Left cardiac atrium (tissue), 4 donors: Measurements from ENCODE around the gene EFCAB7. TPM values are rescaled to one million over a fixed set of nuclear protein-coding genes. Genes with fewer than 3 reads are reported as not detected.

ENCODE experiments used
- ATAC-seq, 2 donors: fragments of 200-7000 bp; cut with Tn5 transposase; one replicate each; pipeline ENCODE4 v1.9.1; 2020; ENCODE audit warnings: mild to moderate bottlenecking in 2 of 2, moderate library complexity in 2 of 2
- DNase-seq: peaks from one replicate; pipeline ENCODE4 v3.0.0-alpha.2; 2020
- intact Hi-C, 2 donors: fragments of 100-400 bp; cut with DNase I; formaldehyde crosslinking; loops; one replicate each; pipeline versions ENCODE4 v1.14.1 to v1.15.1; 2022 to 2023
- long read RNA-seq: library from polyadenylated mRNA; unstranded; transcript quantifications from one replicate; pipeline ENCODE4 v2.0.0, GENCODE V29; 2021
- total RNA-seq, 2 donors: library from RNA; stranded (reverse); fragmentation: NEBNext Ultra II Directional; extraction: Animal tissue kit (Norgen Biotek cat#: 25700); gene quantifications; one replicate each; pipeline ENCODE4 v1.2.1, GENCODE V29; 2021
- donor health status: DM: no; HTN: yes; CAD: no.
- donor health status: DM: no; HTN: yes; CAD: no; lungs with severe emphysema.
- donor health status: DM: yes; HTN: yes; CAD: no.
- donor health status: Dilated cardiomyopathy.

EFCAB7 gene
- total RNA-seq = 10 to 100 TPM in 1 of 2 donors, 1 to 10 TPM in 1; 6.1 to 10.5 TPM
- long read RNA-seq, partial matches to known transcripts = 0 of 5 reads
- long read RNA-seq, other reads (novel, unspliced or antisense) = 2 of 5 reads

GRCh38 chr1:63522891-63523728 is at the start of gene EFCAB7, which contains the start of gene ITGB3BP:
Gene EFCAB7 (plus strand): TSS chr1:63523525. CDS start chr1:63525573, 2,048 bp downstream.
Gene ITGB3BP (minus strand): TSS chr1:63523225. CDS start chr1:63523133, 92 bp downstream.
- ATAC-seq = peak; percentile 94 to 97
- intact Hi-C loops = no loop called here
- peak; percentile 77 for DNase-seq

- no peak for DNase-seq
- ATAC-seq = no peak
- intact Hi-C loops = no loop called here
Observed at GRCh38 chr1:63475761-63476160, 47.6 kb upstream of the EFCAB7 start.

GRCh38 chr1:63480057-63480456 is 43.3 kb upstream of the EFCAB7 start:
- intact Hi-C loops = no loop called here
- no peak for DNase-seq
- no peak for ATAC-seq

GRCh38 chr1:63486629-63487028 is 36.7 kb upstream of the EFCAB7 start:
- intact Hi-C loops = no loop called here
- no peak for DNase-seq
- ATAC-seq = no peak

- peak; percentile 44 to 75 for ATAC-seq
- intact Hi-C loops = no loop called here
- no peak for DNase-seq
Observed at GRCh38 chr1:63487336-63488065, 35.8 kb upstream of the EFCAB7 start.

GRCh38 chr1:63497577-63497976 is 25.7 kb upstream of the EFCAB7 start:
- no peak for ATAC-seq
- DNase-seq = no peak
- intact Hi-C loops = no loop called here

GRCh38 chr1:63498106-63498505 is 25.2 kb upstream of the EFCAB7 start:
- ATAC-seq = no peak

GRCh38 chr1:63501256-63501655 is 22.1 kb upstream of the EFCAB7 start:
- no peak for ATAC-seq
- no peak for DNase-seq
- intact Hi-C loops = no loop called here

More at GRCh38 chr1:63498106-63498505, 25.2 kb upstream of the EFCAB7 start:
- intact Hi-C loops = no loop called here
- DNase-seq = no peak

GRCh38 chr1:63506782-63507181 is 16.5 kb upstream of the EFCAB7 start:
- intact Hi-C loops = no loop called here
- ATAC-seq (no peak), DNase-seq (no peak)

GRCh38 chr1:63509718-63510117 is 13.6 kb upstream of the EFCAB7 start:
- no peak for DNase-seq
- intact Hi-C loops = no loop called here
- no peak for ATAC-seq

GRCh38 chr1:63512584-63512983 is 10.7 kb upstream of the EFCAB7 start:
- DNase-seq (no peak), ATAC-seq (no peak)
- intact Hi-C loops = no loop called here

GRCh38 chr1:63516629-63517028 is 6.7 kb upstream of the EFCAB7 start:
- intact Hi-C loops = no loop called here
- DNase-seq = no peak
- no peak for ATAC-seq

- ATAC-seq (peak; percentile 49 to 55), DNase-seq (no peak)
- intact Hi-C loops = no loop called here
Observed at GRCh38 chr1:63523738-63524137, 413 bp downstream of the EFCAB7 start.

GRCh38 chr1:63524201-63524600 is 876 bp downstream of the EFCAB7 start:
- DNase-seq (no peak), ATAC-seq (no peak)
- intact Hi-C loops = no loop called here

- ATAC-seq (no peak), DNase-seq (no peak)
- intact Hi-C loops = no loop called here
Observed at GRCh38 chr1:63532727-63533126, 9.4 kb downstream of the EFCAB7 start.

GRCh38 chr1:63533931-63534330 is 10.6 kb downstream of the EFCAB7 start:
- intact Hi-C loops = no loop called here
- no peak for DNase-seq
- ATAC-seq = no peak

GRCh38 chr1:63534406-63534805 is 11.1 kb downstream of the EFCAB7 start:
- ATAC-seq = no peak
- intact Hi-C loops = no loop called here
- no peak for DNase-seq

GRCh38 chr1:63537006-63537405 is 13.7 kb downstream of the EFCAB7 start:
- no peak for ATAC-seq
- DNase-seq = no peak
- intact Hi-C loops = loop anchor here in 1 of 2 donors (5.0 kb wide), 1 partner anchor 695 kb away; no protein-coding TSS in a partner anchor

GRCh38 chr1:63537940-63538339 is 14.6 kb downstream of the EFCAB7 start:
- no peak for ATAC-seq
- DNase-seq = no peak
- intact Hi-C loops = loop anchor here in 1 of 2 donors (5.0 kb wide), 1 partner anchor 696 kb away; no protein-coding TSS in a partner anchor

- DNase-seq (no peak), ATAC-seq (no peak)
- intact Hi-C loops = no loop called here
Observed at GRCh38 chr1:63545780-63546179, 22.5 kb downstream of the EFCAB7 start.
